Panc1 (cell line): ENCODE measurements around the gene ICAM2. TPM values are rescaled to one million over a fixed set of nuclear protein-coding genes. Genes with fewer than 3 reads are reported as not detected.

ENCODE experiments used
- ATAC-seq: fragments of 200-7000 bp; cut with Tn5 transposase; 2 replicates; pipeline ENCODE4 v1.9.1; 2020; ENCODE audit warnings: mild to moderate bottlenecking, moderate library complexity
- BruUV-seq: library from RNA; stranded (reverse); fragments of 400-500 nt; replicated peaks from 2 replicates; lab custom pipeline; 2021; lab: Mats Ljungman, UMichigan
- CTCF ChIA-PET: fragments of 300-600 bp; sonication (Branson Sonifier 250); formaldehyde crosslinking; loops from one replicate; lab custom pipeline; 2022; ENCODE audit warnings: antibody characterized with exemption; lab: Charles Lee
- POLR2A ChIA-PET: fragments of 300-600 bp; sonication (Branson Sonifier 250); formaldehyde crosslinking; loops from one replicate; lab custom pipeline; 2022; ENCODE audit warnings: antibody characterized with exemption; lab: Charles Lee
- DNase-seq: peaks from one replicate; pipeline ENCODE4 v3.0.0-alpha.2; 2010; ENCODE audit warnings: low read depth, low spot score
- H3K27ac ChIP-seq: 2 replicates; pipeline ENCODE4 v1.5.1; 2011; ENCODE audit warnings: mild to moderate bottlenecking, low read length, inconsistent platforms
- H3K27me3 ChIP-seq: fragments of 200-500 bp; sonication (Bioruptor generic); 2 replicates; pipeline ENCODE4 v1.6.0; 2014; ENCODE audit warnings: low read length, inconsistent platforms; ENCODE audit not compliant: control insufficient read depth, insufficient read depth
- H3K36me3 ChIP-seq: fragments of 200-500 bp; sonication (Bioruptor generic); 2 replicates; pipeline ENCODE4 v1.5.1; 2014; ENCODE audit warnings: inconsistent platforms, mild to moderate bottlenecking, low read length, moderate library complexity; ENCODE audit not compliant: control insufficient read depth, insufficient read depth
- H3K4me1 ChIP-seq: 2 replicates; pipeline ENCODE4 v1.5.1; 2011; ENCODE audit warnings: inconsistent platforms, mild to moderate bottlenecking, low read length, moderate library complexity; ENCODE audit not compliant: control insufficient read depth, insufficient read depth
- H3K4me3 ChIP-seq, 2 experiments: 2 replicates each; pipeline ENCODE4 v1.5.1; 2011 to 2012; ENCODE audit warnings: low read depth in 2 of 2, low read length in 2 of 2, mild to moderate bottlenecking in 2 of 2, inconsistent platforms in 1 of 2, moderate library complexity in 1 of 2
- H3K9me3 ChIP-seq: fragments of 200-500 bp; sonication (Bioruptor generic); 2 replicates; pipeline ENCODE4 v1.5.1; 2014; ENCODE audit warnings: low read depth, mild to moderate bottlenecking, inconsistent platforms, low read length, moderate library complexity; ENCODE audit not compliant: control insufficient read depth, insufficient read depth
- POLR2AphosphoS5 ChIP-seq: IDR thresholded peaks from 2 replicates; pipeline ENCODE4 v1.6.1; 2012; ENCODE audit warnings: mild to moderate bottlenecking, low read depth, low read length, moderate library complexity
- SIN3A ChIP-seq: IDR thresholded peaks from 2 replicates; pipeline ENCODE4 v1.6.1; 2012; ENCODE audit warnings: low read depth, mild to moderate bottlenecking, low read length, moderate library complexity, borderline replicate concordance; ENCODE audit not compliant: insufficient read depth
- TCF7L2 ChIP-seq: IDR thresholded peaks from 2 replicates; pipeline ENCODE4 v1.6.1; 2011; ENCODE audit warnings: mild to moderate bottlenecking, low read depth, low read length, inconsistent platforms
- in situ Hi-C: cut with HindIII; loops from 2 replicates; pipeline ENCODE4 v1.10.0; 2016; ENCODE audit warnings: low sequenced_read_pairs, low pct_unique_long_range_greater_than_20kb
- intact Hi-C: fragments of 100-400 bp; cut with micrococcal nuclease; formaldehyde crosslinking; loops from one replicate; pipeline ENCODE4 v1.10.0; 2022; ENCODE audit not compliant: unreplicated experiment
- total RNA-seq: library from RNA; stranded (reverse); gene quantifications from one replicate; pipeline ENCODE4 v1.2.1, GENCODE V29; 2021; ENCODE audit not compliant: unreplicated experiment
- TF ChIP-seq, protein P1 (sequence below): fragments of 450-650 bp; IDR thresholded peaks from 2 replicates; pipeline ENCODE4 v1.5.1; 2017; ENCODE audit warnings: mild to moderate bottlenecking
- TF ChIP-seq, protein P2 (sequence below), 2 experiments: IDR thresholded peaks; 2 replicates each; pipeline ENCODE4 v1.6.1; 2011 to 2012; ENCODE audit warnings: low read depth in 2 of 2, control low read depth in 1 of 2, low read length in 1 of 2, mild to moderate bottlenecking in 1 of 2, moderate library complexity in 1 of 2; ENCODE audit not compliant: insufficient read depth in 1 of 2

Gene ICAM2
- total RNA-seq, 1 experiment from 2014 or later = 0.33 TPM

DNA sequence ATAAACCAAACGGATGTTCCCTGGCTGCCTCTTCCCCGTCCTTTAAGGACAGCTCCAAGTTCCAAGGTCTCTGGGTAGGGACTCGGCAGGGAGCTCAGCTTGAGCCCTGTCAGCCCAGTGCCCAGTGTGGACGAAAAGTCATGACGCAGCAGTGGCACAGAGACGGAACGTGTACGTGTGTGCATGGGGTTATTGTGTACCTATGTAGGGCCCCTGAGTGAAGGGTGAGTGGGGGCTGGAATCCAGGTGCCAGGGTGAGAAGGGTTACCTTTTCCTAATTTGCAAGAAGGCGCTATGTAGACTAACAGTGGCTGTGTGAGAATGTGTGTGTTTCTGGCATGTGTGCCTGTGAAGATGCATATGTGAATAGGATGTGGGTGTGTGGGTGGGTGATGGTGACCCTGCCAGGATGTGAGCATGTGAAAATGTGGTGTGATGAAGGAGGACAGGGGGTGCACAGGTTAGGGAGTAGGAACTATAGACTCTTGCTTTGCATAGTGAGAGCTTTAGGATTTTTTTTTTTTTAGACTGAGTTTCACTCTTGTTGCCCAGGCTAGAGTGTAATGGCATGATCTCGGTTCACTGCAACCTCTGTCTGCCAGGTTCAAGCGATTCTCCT lies 53.7 kb downstream of the ICAM2 start:
- Histone ChIP-seq H3K4me1 (no peaks in the 10 kb centered on the region), H3K9me3 (no peaks in the 10 kb centered on the region), H3K36me3 (no peaks in the 10 kb centered on the region), H3K27ac (no peak overlapping the region), H3K4me3 (no peak overlapping the region), H3K27me3 (no peaks in the 10 kb centered on the region)
- ChIA-PET CTCF (interaction anchor here (1.4 kb wide), 1 partner anchor 9 kb away, joined by 8 read pairs; no protein-coding TSS in a partner anchor), POLR2A (no interaction called here)
- intact Hi-C loops = no loop called here
- ATAC-seq (no peak), DNase-seq (no peak)
- BruUV-seq = no TSS peak
- TF ChIP-seq POLR2AphosphoS5 (no peak), SIN3A (no peak), TCF7L2 (no peak)
- TF ChIP-seq, protein P1, sequence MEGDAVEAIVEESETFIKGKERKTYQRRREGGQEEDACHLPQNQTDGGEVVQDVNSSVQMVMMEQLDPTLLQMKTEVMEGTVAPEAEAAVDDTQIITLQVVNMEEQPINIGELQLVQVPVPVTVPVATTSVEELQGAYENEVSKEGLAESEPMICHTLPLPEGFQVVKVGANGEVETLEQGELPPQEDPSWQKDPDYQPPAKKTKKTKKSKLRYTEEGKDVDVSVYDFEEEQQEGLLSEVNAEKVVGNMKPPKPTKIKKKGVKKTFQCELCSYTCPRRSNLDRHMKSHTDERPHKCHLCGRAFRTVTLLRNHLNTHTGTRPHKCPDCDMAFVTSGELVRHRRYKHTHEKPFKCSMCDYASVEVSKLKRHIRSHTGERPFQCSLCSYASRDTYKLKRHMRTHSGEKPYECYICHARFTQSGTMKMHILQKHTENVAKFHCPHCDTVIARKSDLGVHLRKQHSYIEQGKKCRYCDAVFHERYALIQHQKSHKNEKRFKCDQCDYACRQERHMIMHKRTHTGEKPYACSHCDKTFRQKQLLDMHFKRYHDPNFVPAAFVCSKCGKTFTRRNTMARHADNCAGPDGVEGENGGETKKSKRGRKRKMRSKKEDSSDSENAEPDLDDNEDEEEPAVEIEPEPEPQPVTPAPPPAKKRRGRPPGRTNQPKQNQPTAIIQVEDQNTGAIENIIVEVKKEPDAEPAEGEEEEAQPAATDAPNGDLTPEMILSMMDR = no peak
- TF ChIP-seq, protein P2, sequence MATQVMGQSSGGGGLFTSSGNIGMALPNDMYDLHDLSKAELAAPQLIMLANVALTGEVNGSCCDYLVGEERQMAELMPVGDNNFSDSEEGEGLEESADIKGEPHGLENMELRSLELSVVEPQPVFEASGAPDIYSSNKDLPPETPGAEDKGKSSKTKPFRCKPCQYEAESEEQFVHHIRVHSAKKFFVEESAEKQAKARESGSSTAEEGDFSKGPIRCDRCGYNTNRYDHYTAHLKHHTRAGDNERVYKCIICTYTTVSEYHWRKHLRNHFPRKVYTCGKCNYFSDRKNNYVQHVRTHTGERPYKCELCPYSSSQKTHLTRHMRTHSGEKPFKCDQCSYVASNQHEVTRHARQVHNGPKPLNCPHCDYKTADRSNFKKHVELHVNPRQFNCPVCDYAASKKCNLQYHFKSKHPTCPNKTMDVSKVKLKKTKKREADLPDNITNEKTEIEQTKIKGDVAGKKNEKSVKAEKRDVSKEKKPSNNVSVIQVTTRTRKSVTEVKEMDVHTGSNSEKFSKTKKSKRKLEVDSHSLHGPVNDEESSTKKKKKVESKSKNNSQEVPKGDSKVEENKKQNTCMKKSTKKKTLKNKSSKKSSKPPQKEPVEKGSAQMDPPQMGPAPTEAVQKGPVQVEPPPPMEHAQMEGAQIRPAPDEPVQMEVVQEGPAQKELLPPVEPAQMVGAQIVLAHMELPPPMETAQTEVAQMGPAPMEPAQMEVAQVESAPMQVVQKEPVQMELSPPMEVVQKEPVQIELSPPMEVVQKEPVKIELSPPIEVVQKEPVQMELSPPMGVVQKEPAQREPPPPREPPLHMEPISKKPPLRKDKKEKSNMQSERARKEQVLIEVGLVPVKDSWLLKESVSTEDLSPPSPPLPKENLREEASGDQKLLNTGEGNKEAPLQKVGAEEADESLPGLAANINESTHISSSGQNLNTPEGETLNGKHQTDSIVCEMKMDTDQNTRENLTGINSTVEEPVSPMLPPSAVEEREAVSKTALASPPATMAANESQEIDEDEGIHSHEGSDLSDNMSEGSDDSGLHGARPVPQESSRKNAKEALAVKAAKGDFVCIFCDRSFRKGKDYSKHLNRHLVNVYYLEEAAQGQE (IDR thresholded peaks at IDR 0.05; ENCODE audit: insufficient read depth in 1 of 2, low read depth in 2 of 2, low read length in 1 of 2) = no peak
- in situ Hi-C loops = no loop called here

DNA sequence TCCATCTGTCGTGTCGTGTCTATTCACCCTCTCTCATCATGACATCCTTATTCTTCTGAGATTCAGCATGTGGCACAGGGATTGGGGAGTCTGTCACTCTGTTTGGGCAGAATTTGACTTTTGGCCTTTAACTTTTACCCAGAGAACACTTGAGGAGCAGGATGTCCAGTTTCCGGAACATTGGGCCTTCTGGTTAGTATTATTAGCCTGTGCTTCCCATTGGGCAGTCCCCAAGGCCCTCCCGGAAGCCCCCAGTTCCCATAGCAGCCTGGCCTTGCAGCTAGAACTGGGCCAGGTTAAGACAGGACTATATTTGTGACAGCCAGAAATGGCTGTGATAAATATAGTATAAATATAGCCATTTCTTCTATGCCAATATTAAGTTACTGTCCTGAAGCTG lies 57.3 kb downstream of the ICAM2 start:
- Histone ChIP-seq H3K27me3 (no peaks in the 10 kb centered on the region), H3K27ac (no peak overlapping the region), H3K4me1 (no peaks in the 10 kb centered on the region), H3K36me3 (no peaks in the 10 kb centered on the region), H3K4me3 (no peak overlapping the region), H3K9me3 (no peaks in the 10 kb centered on the region)
- in situ Hi-C loops (no loop called here), intact Hi-C loops (no loop called here)
- CTCF ChIA-PET = interaction anchor here (1.2 kb wide), 1 partner anchor 17 kb away, joined by 5 read pairs; no protein-coding TSS in a partner anchor
- no peak for ATAC-seq
- no TSS peak for BruUV-seq
- DNase-seq = no peak
- TF ChIP-seq TCF7L2 (no peak), SIN3A (no peak), POLR2AphosphoS5 (no peak)
- TF ChIP-seq, protein P1 = no peak
- TF ChIP-seq, protein P2 (IDR thresholded peaks at IDR 0.05; ENCODE audit: insufficient read depth in 1 of 2, low read depth in 2 of 2, low read length in 1 of 2) = no peak
- POLR2A ChIA-PET = no interaction called here
